GM19023 (cell line): ENCODE measurements around the gene AGPS.
"Not testable (repeated sequence)": the region's sequence is repeated elsewhere in the genome, so short reads cannot be mapped to it uniquely, and the experiment has no call there.

Experiments used
- ATAC-seq: cut with Tn5 transposase; IDR thresholded peaks from one replicate; pipeline ENCODE4 v1.9.1; 2021; ENCODE audit warnings: mild to moderate bottlenecking, moderate library complexity; ENCODE audit not compliant: unreplicated experiment

AGPS gene

DNA sequence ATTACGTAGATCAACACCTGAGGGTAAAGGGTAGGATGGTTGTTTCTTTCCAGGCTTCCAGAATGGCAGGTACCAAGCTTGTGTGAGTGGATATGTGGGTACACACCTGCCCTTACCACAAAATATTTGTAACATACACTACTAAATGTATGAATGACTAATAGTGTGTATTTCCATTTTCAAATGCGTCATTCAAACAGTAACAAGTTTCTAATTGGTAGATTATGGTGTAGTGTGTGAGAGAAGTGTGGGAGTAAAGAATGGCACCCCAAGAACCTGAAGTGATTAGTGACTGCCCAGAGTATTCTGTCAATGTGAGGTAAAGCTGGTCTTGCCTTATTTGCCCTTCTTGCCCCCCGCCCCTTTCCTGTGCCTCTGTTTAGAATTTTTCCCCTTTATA is 21.1 kb downstream of the AGPS start:
- ATAC-seq = no peak

DNA sequence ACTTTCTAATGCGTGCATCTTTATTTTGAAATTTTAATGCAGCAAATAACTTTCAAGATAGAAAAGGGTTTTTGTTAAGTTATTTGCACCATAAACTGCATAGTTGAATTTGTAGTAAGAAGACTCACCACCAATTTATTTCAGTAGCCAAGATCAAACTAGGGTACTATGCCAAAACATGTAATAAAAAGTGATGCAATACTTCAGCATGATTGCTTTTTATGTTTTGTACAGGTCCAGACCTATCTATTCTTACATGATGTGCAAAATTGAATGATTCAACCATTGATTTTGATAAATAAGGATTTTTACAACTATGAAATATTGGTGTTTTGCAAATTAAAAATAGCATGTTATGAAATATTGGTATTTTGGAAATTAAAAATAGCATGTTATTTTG is 26.7 kb downstream of the AGPS start:
- no peak for ATAC-seq

DNA sequence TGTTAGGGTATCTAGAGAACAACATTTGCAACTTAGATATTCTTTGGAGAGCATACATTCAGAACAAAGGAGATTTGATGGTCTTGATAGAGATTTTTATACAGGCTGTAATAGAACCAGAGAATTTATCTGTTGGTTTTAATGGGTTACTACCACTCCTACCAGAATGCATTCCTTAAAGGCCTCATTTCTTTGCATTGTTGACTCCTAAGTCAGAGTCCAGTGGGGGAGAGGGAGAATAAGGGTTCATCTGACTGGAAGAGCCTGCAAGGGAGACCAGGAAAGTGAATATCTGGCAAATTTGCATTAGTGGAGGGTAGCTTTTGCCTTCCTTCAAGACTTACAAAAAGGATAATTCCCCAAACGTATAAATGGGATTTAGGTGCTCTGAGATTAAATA is 29.7 kb downstream of the AGPS start:
- no peak for ATAC-seq

DNA sequence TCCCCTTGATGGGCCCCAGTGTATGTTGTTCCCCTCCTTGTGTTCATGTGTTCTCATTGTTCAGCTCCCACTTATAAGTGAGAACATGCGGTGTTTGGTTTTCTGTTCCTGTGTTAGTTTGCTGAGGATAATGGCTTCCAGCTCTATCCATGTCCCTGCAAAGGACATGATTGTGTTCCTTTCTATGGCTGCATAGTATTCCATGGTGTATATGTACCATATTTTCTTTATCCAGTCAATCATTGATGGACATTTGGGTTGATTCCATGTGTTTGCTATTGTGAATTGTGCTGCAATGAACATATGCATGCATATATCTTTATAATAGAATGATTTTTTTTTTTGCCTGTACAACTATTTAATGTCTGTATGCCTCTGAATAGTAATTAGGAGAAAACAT is 31.5 kb downstream of the AGPS start:
- ATAC-seq = not testable (repeated sequence)

DNA sequence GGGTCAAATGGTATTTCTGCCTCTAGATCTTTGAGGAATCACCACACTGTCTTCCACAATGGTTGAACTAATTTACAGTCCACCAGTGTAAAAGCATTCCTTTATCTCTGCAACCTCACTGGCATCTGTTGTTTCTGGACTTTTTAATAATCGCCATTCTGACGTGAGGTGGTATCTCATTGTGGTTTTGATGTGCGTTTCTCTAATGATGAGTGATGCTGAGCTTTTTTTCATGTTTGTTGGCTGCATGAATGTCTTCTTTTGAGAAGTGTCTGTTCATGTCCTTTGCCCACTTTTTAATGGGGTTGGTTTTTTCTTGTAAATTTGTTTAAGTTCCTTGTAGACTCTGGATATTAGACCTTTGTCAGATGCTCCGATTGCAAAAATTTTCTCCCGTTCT is 32.0 kb downstream of the AGPS start:
- ATAC-seq = not testable (repeated sequence)

DNA sequence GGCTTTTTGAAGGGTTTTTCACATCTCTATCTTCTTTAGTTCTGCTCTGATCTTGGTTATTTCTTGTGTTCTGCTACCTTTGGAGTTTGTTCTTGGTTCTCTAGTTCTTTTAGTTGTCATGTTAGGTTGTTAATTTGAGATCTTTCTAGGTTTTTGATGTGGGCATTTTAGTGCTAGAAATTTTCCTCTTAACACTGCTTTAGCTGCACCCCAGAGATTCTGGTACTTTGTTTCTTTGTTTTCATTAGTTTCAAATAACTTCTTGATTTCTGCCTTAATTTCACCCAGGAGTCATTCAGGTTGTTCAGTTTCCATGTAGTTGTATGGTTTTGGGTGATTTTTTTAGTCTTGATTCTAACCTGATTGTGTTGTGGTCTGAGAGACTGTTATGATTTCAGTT is 34.7 kb downstream of the AGPS start:
- no peak for ATAC-seq

DNA sequence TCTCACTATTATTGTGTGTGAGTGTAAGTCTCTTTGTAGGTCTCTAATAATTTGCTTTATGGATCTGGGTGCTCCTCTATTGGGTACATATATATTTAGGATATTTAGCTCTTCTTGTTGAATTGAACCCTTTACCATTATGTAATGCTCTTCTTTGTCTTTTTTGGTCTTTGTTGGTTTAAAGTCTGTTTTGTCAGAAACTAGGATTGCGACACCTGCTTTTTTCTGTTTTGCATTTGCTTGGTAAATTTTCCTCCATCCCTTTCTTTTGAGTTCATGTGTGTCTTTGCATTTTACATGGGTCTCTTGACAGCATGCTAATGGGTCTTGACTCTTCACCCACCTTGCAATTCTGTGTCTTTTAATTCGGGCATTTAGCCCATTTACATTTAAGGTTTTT is 35.4 kb downstream of the AGPS start:
- ATAC-seq = not testable (repeated sequence)

DNA sequence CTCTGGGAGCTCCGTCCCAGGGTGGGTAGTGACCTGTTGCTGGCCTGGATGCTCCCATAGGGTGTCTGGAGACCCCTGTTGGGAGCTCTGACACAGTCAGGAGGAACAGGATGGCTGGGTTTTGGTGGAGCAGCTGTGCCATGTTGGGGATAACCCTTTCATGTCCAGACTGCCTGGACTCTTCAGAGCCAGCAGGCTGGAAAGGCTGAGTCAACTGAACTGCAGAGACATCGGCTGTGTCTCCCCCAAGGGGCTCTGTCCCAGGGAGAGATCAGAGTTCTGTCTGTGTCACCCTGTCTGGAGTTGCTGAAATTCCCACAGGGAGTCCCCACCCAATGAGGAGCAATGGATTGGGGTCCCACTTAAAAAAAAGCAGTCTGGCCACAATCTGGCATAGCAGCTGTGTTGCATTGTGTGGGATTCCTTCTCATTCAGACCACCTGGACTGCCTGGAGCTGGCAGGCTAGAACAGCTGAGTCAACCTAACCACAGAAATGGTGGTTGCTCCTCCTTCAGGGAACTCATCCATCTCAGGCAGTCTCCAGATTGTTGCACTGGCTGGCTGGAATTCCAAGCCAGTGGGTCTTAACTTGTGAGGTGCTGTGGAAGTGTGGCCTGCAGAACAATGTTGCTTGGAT is 37.2 kb downstream of the AGPS start:
- ATAC-seq = no peak

DNA sequence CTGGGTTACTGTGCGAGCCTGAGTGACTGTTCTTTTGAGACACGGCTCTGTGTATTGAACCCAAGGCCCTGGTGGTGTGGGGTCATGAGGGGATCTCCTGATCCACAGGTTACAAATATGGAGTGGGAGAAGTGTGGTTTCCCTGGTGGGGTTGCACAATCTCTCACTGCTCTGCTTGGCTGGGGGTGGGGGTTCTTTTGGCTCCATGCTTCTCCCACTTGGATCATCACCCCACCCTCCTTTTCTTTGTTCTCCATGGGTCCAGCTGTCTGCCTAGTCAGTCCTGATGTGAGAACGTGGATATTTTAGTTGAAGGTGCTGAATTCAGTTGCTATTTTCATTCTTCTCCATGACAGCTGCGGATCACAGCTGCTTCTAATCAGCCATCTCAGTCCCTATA is 37.8 kb downstream of the AGPS start:
- ATAC-seq = no peak

DNA sequence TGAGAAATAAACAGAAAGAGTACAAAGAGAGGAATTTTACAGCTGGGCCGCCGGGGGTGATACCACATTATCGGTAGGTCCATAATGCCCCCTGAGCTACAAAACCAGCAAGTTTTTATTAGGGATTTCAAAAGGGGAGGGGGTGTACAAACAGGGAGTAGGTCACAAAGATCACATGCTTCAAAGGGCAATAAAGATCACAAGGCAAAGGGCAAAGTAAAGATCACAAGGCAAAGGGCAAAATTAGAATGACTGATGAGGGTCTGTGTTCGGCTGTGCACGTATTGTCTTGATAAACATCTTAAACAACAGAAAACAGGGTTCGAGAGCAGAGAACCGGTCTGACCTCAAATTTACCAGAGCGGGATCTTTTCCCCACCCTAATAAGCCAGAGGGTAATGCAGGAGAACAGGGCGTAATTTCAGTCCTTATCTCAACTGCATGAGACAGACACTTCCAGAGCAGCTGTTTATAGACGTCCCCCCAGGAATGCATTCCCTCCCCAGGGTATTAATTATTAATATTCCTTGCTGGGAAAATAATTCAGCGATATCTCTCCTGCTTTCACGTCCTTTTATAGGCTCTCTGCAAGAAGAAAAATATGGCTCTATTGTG is 38.6 kb downstream of the AGPS start:
- ATAC-seq = not testable (repeated sequence)

DNA sequence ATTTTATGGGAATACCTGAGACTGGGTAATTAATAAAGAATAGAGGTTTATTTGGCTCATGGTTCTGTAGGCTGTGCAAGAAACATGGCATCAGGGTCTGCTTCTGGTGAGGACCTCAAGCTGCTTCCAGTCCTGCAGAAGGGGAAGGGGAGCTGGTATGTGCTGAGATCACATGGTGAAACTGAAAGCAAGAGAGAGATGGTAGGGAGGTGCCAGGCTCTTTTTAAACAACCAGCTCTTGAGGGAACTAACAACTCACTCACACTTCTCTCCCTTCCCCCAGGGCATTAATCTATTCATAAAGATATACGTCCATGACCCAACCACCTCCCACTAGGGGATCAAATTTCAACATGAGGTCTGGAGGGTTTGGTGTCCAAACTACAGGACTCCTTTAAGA is 40.1 kb downstream of the AGPS start:
- ATAC-seq = no peak

DNA sequence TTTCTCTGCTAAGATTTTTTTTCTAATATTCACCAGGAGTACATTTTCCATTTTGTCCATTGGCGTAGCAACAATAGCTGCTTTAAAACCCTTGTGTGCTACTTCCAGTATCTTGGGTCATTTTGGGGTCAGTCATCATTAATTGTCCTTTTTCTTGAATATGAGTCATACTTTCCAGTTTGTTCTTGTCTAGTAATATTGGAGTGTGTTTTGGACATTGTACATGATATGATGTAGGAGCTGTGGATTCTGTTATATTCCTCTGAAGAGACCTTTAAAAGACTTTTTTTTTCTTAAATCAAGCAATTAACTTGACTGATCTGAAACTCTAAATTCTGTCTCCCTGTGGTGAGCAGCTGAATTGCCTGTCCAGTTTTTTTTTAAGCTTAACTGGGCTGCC is 40.8 kb downstream of the AGPS start:
- no peak for ATAC-seq

DNA sequence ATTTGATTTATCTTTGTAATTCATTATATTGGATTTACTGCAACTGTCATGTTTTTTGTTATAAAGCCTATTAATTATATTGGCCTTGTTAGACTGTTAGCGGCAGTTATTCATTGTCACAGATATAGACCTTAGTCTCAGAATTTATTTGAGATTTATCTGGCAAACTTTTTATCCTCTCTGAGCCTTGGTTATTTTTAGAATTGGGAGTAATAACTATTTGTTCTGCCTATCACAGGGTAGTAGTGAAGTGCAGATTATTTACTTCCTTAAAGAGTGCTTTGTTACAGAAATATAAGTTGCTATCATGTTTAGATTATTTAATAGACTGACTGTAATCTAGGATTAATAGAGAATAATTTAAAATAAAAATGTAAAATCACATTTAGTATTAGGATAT is 41.9 kb downstream of the AGPS start:
- ATAC-seq = no peak

DNA sequence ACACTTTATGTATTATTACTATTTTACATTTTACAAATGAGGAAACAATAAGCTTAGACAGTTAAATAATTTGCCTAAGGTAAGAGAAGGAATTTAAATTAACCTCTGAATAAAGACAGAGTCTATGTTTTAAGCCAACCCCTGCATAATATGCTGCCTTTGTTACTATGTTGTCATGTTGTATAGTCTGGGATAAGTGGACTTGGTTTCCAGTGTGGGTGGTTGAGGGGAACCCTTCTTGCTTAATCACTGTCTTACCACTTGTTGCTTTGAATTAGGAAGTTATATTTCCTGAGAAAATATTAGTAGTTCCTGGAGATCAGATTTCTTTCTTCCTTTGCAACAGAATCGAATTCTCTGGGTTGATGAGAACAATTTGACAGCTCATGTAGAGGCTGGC is 52.6 kb downstream of the AGPS start:
- ATAC-seq = no peak

DNA sequence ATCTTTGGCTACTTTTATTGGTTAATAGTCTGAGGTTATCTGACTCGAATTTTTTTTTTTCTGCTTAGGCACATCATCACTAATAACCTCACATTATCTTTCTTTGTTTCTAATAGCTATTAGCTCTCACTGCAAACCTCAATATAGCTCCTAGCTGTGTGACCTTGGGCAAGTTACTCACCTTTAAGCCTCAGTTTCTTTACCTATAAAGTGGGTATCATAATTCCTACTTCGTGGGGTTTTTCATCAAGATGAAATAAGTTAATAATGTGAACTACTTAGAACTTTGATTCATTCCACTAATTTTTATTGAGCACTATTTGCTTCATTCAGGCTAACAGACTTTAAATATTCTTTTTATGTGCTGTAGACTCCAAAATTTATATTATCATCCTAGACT is 55.5 kb downstream of the AGPS start:
- ATAC-seq = no peak

DNA sequence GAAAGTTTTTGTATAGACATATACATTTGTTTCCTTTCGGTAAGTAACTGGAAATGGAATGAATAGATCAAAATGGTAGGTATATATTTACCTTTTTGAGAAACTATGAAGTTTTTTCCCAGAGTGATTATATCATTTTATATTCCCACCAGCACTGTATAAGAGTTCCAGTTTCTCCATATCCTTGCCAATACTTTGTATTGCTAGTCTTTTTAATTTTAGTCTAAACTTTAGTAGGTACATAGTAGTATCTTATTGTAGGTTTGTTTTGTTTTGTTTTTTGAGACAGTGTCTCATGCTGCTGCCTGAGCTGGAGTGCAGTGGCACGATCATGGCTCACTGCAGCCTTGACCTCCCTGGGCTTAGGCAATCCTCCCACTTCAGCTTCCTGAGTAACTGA is 56.6 kb downstream of the AGPS start:
- no peak for ATAC-seq

DNA sequence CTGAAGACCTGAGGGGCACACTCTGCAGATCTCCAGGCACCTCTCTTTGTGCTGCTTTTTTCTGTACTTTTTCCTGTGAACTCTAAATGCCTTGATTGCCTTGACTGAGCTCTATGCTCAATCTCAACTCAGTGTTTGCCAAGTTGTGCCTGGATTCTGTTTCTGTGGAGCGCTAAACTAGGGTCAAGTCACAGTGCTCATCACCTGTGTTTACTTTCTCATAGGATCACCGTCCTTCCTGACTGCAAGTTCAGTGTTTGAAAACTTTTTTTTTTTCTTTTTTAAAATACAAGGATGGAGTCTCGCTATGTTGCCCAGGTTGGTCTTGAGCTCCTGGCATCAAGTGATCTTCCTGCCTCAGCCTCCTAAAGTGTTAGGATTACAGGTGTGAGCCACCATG is 62.6 kb downstream of the AGPS start:
- no peak for ATAC-seq

DNA sequence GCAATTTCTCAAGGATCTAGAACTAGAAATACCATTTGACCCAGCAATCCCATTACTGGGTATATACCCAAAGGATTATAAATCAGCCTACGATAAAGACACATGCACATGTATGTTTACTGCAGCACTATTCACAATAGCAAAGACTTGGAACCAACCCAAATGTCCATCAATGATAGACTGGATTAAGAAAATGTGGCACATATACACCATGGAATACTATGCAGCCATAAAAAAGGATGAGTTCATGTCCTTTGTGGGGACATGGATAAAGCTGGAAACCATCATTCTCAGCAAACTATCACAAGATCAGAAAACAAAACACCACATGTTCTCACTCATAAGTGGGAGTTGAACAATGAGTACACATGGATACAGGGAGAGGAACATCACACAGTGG is 67.2 kb downstream of the AGPS start:
- not testable (repeated sequence) for ATAC-seq

DNA sequence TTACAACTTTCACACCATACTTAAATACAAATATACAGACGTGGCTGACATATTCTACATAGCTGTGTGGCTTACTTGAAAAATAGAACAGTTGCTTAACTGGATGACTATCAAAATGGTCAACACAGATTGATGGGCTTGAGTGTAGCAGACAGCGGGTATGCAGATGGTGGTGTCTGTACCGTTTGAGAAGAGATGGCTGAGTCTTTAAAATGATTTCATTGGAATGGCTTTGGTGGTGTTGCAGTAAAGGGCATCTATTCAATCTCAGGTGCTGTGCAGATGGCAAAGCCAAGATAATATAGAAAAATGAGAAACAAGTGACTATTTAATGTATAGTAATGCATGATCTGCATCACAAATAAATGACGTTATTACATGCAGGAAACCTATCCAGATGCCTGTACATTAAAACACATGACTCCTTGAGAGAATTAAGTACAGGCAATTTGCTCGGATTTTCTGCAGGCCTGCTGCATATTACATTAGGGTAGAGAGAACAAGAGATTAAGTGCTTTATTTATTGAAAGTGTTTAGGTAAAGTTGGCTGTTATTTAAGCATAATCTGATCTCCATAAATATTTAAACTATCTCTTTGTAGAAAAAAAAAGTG is 68.5 kb downstream of the AGPS start:
- ATAC-seq = no peak

DNA sequence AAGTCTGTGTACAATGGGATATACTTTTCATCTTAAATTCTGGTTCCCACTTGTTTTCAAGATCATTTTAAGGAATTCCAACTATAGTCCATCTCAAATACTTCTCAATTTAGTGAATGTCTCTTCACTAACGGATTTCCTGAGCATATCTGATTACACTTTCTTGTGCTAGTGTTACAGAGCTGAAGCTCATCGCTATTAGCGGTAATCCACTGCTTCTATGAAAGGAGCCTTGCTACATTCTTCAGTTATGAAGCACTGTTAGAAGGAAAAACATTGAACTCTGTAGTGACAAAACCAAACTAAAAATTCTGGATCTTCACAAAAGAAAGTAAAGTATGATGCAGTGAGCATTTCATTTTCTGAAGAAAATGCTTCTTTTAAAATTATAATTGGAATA is 72.0 kb downstream of the AGPS start:
- no peak for ATAC-seq

DNA sequence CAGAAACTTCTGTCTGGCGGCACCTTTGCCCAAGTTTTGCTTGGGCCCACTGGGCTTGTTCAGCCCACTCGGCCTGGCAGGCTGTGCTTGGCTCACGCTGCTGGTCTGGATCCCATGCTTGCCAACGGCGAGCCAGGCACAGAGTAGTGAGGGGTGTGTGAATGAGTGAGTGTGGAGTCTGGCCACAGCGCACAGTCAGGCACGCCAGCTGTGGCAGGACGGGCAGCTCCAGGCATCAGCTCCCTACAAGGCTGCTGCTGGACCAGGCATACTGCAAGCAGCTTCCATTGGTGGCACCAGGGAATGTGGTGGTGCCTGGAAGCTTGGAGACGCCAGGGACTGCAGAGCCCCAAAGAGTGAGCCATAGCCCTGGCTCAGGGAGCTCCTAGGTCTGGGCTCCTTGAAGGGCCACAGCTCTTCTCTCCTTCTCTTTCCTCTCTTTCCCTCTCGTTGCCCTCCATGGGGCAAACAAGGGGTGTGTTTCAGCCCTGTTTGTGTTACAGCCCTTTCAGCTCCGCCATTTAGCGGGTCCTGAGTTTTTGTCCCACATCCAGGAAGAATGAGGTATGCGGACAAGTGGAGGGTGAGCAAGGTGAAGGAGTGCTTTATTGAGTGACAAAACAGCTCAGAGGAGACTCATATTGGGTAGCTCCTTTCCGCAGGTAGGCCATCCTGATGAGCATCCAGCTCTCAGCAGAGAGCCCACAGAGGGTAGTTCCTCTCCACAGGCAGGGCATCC is 73.0 kb downstream of the AGPS start:
- no peak for ATAC-seq
